VCaP (cell line): ENCODE measurements around the gene NR3C1.

ENCODE experiments used
- H3K27ac ChIP-seq: fragments of 450-650 bp; 2 replicates; pipeline ENCODE4 v1.5.1; 2017
- CTCF ChIP-seq: fragments of 450-650 bp; conservative IDR thresholded peaks from 2 replicates; pipeline ENCODE4 v1.5.1; 2017; ENCODE audit warnings: mild to moderate bottlenecking, moderate library complexity

NR3C1 gene

GRCh38 chr5:143396353-143396940, 7.0 kb downstream of the NR3C1 start:
- no peak for TF ChIP-seq CTCF
- H3K27ac ChIP-seq, result no peak overlapping the region

GRCh38 chr5:143395638-143396352, 7.7 kb downstream of the NR3C1 start:
- no peak overlapping the region for H3K27ac ChIP-seq

DNA sequence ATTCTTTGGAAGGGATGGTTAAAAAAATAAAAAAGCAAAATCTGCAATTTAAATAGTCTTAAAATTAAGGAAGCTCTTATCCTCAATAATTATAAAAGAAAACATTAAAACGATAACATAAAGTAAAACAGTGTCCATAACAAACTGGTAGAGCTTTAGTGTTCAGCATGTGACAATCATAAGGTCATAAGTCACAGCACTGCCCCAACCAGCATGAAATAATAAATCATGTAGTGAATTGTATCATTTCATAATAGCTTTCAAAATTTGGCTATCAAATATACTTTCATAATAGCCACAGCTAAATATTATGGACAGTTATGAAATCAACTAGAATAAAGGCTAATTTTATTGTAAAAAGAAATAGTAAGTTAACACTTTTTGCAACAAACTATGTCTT, 10.0 kb downstream of the NR3C1 start:
- H3K27ac ChIP-seq, result no peak overlapping the region
- TF ChIP-seq CTCF, result no peak

More at GRCh38 chr5:143395638-143396352, 7.7 kb downstream of the NR3C1 start:
- TF ChIP-seq CTCF, result no peak

- H3K27ac ChIP-seq, result no peak overlapping the region
- TF ChIP-seq CTCF, result no peak
Measured at GRCh38 chr5:143390941-143391340, 12.5 kb downstream of the NR3C1 start.

DNA sequence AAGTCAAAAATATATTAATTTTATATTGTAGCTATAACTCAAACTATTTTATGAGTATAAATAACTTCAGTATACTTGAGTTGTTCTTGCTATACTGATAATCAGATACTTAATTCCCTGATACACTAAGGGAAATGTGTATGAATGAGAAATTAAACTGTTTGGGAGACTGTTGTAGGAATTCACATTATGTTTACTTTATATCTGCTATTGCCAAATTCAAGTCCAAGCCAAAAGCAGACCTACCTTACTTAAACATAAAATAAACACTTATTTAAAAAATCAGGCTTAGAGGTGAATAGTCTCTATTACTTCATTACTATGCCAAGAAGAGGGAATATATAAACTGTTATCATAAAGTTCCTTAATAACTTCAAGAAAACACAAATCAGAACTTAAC, 13.2 kb downstream of the NR3C1 start:
- no peak overlapping the region for H3K27ac ChIP-seq
- TF ChIP-seq CTCF, result no peak

DNA sequence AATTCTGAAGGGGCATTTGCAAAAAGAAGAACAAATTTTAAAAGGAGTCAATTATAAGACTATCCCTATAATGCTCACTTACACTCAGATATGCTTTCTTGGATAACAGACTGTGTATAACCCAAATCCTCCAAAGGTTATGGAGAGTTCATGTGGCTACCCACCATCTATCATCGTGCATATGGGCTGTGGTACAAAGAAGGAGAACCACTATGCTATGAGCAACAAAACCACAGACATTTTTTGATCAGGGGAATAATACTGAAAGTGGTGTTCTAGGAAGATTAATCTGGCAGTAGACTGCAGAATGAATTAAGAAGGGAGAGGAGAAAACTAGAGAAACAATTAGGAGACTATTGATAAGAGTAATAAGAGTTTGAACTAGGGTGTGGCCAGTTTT, 16.8 kb downstream of the NR3C1 start:
- no peak for TF ChIP-seq CTCF
- no peak overlapping the region for H3K27ac ChIP-seq

DNA sequence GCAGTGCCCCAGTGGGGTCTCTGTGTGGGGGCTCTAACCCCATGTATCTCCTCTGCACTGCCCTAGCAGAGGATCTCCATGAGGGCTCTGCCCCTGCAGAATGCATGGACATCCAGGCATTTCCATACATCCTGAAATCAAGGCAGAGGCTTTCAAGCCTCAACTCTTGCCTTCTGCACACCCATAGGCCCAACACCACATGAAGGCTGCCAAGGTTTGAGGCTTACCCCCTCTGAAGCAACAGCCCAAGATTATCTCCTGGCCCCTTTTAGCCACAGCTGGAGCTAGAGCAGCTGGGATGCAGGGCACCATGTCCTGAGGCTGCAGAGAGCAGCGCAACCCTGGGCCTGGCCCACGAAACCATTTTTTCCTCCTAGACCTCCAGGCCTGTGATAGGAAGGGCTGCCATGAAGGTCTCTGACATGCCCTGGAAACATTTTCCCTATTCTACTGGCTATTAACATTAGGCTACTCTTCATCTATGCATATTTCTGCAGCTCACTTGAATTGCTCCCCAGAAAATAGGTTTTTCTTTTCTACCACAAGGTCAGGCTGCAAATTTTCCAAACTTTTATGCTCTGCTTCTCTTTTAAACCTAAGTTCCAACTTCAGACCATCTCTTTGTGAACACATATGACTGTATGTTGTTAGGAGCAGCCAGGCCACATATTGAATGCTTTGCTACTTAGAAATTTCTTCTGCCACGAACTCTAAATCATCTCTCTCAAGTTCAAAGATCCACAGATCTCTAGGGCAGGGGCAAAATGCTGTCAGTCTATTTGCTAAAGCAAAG, 18.4 kb downstream of the NR3C1 start:
- TF ChIP-seq CTCF, result no peak

More for the DNA sequence above, 18.4 kb downstream of the NR3C1 start:
- H3K27ac ChIP-seq, result no peak overlapping the region
